Heart right ventricle (tissue), 16 donors: ENCODE results near the gene HJV. TPM values are rescaled to one million over a fixed set of nuclear protein-coding genes. Genes with fewer than 3 reads are reported as not detected.
A peak's percentile ranks its signal among the peaks of the same experiment; 100 is the strongest.

Experiments
- ATAC-seq, 8 donors: fragments of 200-7000 bp; cut with Tn5 transposase; one replicate each; pipeline ENCODE4 v1.9.1; 2020; ENCODE audit warnings: mild to moderate bottlenecking in 8 of 8, moderate library complexity in 8 of 8, moderate number of reproducible peaks in 1 of 8
- DNase-seq, 2 donors: peaks; one replicate each; pipeline ENCODE4 v3.0.0-alpha.2; 2020
- H3K27ac ChIP-seq, 10 donors: fragments of 200-600 bp; sonication (generic) in 2 of 10; one replicate each; pipeline versions ENCODE4 v1.5.0 to v1.8.0; 2020 to 2022; ENCODE audit warnings: mild to moderate bottlenecking in 3 of 10
- H3K27me3 ChIP-seq, 7 donors: fragments of 200-600 bp; one replicate each; pipeline ENCODE4 v1.8.0; 2021 to 2022; ENCODE audit warnings: mild to moderate bottlenecking in 2 of 7
- H3K36me3 ChIP-seq, 9 donors: fragments of 200-600 bp; sonication (generic) in 1 of 9; one replicate each; pipeline versions ENCODE4 v1.5.0 to v1.8.0; 2020 to 2022; ENCODE audit warnings: mild to moderate bottlenecking in 2 of 9
- H3K4me1 ChIP-seq, 9 donors: fragments of 200-600 bp; sonication (generic) in 1 of 9; one replicate each; pipeline versions ENCODE4 v1.5.0 to v1.8.0; 2020 to 2022; ENCODE audit warnings: mild to moderate bottlenecking in 4 of 9
- H3K4me3 ChIP-seq, 10 donors: fragments of 200-600 bp; sonication (generic) in 2 of 10; one replicate each; pipeline versions ENCODE4 v1.5.0 to v1.8.0; 2020 to 2022; ENCODE audit warnings: mild to moderate bottlenecking in 7 of 10, moderate library complexity in 2 of 10
- H3K9me3 ChIP-seq, 11 donors: fragments of 200-600 bp in 10 of 11; sonication (generic) in 2 of 11; one replicate each; pipeline versions ENCODE4 v1.5.0 to v1.8.0; 2013 to 2022; ENCODE audit warnings: mild to moderate bottlenecking in 2 of 11, control low read depth in 1 of 11, moderate library complexity in 1 of 11
- WGBS, 2 donors: extraction: QIAGEN DNeasy Blood & Tissue Kit; methylation state at CpG; one replicate each; pipeline ENCODE4 v1.1.7; 2013; ENCODE audit warnings: inconsistent platforms in 1 of 2; 5-methylcytosine and 5-hydroxymethylcytosine counted together
- intact Hi-C, 10 donors: fragments of 100-400 bp; cut with DNase I; formaldehyde crosslinking; loops; one replicate each; pipeline versions ENCODE4 v1.11.1 to v1.14.2; 2022
- polyA plus RNA-seq, 2 donors: library from polyadenylated mRNA; stranded (reverse); fragments of 200-250 nt; gene quantifications; one replicate each; pipeline ENCODE4 v1.2.3, GENCODE V29; 2013
- total RNA-seq, 10 donors: library from RNA; stranded (reverse); fragmentation: NEBNext Ultra II Directional in 3 of 10; extraction: Animal tissue kit (Norgen Biotek cat#: 25700) in 3 of 10; gene quantifications; one replicate each; pipeline versions ENCODE4 v1.2.1 to v1.2.4, GENCODE V29; 2021 to 2023
- TF ChIP-seq, protein P1 (sequence below), 9 donors: fragments of 200-600 bp; sonication (generic) in 2 of 9; IDR thresholded peaks; one replicate each; pipeline versions ENCODE4 v1.5.0 to v1.8.0; 2021 to 2022; ENCODE audit warnings: antibody characterized with exemption in 9 of 9, mild to moderate bottlenecking in 5 of 9, moderate library complexity in 1 of 9
- donor health status: Arrhythmogenic right ventricular cardiomyopathy.
- donor health status: ischemic (EF 13 %, LVEDD 7.1; RV severe dilation, severe dysfunction).
- donor health status: healthy with polysubstance abuse.
- donor health status: DM: no; HTN: yes; CAD: no.
- donor health status: DM: no; HTN: no; CAD: no.
- donor health status: ischemic (EF 25% LVEDD 6.9; RV normal size, moderate dysfunction).
- donor health status: ischemic (EF 25% LVEDD 5.7; RV mildly dilated, moderate dysfunction).
- donor health status: healthy.
- donor health status: DM: yes; HTN: yes; CAD: no.
- donor health status: Ischemic cardiomyopathy.
- donor health status: ischemic (EF 35%, LVEDD 5.7; RV mildly dilated, moderate dysfunction).
- donor health status: nonischemic (EF 11% LVEDD 7.7; RV severe dilation, severe dysfunction).
- donor health status: DM: yes; HTN: yes; CAD: no.
- donor health status: PGD.
- donor health status: ischemic (EF 29% LVEDD 5.4; RV normal size, mild dysfunction).
- donor health status: nonischemic (EF 23%, LVEDD 6.1; RV moderate dilation, normal function).

The HJV gene
- total and polyA plus RNA-seq, 12 donors, result 0.52 to 115 (median 68.2) TPM

DNA sequence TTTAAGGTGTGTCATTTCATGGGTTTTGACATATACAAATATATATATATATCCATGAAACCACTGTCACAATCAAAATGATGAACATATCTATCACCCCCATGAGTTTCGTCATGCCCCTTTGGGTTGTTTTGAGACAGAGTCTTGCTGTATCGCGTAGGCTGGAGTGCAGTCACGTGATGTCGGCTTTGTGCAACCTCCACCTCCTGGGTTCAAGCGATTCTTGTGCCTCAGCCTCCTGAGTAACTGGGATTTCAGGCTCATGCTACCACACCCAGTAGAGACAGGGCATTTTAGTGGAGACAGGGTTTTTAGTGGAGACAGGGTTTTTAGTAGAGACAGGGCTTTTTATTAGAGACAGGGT lies 8.0 kb downstream of the HJV start:
- TF ChIP-seq, protein P1, sequence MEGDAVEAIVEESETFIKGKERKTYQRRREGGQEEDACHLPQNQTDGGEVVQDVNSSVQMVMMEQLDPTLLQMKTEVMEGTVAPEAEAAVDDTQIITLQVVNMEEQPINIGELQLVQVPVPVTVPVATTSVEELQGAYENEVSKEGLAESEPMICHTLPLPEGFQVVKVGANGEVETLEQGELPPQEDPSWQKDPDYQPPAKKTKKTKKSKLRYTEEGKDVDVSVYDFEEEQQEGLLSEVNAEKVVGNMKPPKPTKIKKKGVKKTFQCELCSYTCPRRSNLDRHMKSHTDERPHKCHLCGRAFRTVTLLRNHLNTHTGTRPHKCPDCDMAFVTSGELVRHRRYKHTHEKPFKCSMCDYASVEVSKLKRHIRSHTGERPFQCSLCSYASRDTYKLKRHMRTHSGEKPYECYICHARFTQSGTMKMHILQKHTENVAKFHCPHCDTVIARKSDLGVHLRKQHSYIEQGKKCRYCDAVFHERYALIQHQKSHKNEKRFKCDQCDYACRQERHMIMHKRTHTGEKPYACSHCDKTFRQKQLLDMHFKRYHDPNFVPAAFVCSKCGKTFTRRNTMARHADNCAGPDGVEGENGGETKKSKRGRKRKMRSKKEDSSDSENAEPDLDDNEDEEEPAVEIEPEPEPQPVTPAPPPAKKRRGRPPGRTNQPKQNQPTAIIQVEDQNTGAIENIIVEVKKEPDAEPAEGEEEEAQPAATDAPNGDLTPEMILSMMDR (IDR thresholded peaks at IDR 0.05), result no peak
- intact Hi-C loops, result loop anchor here (1.0 to 10.0 kb wide), 6 partner anchors 36 to 169 kb away; partner anchors contain the start of gene NUDT17 (in 9 of the 10)
- peaks cover 0 to 27% (median 14%) of the 10 kb centered on the region in 9 donors for H3K4me1 ChIP-seq
- DNase-seq (no peak), ATAC-seq (no peak)
- peaks cover 0 to 7% (median 0%) of the 10 kb centered on the region in 9 donors for H3K36me3 ChIP-seq
- H3K4me3 ChIP-seq, result no peak overlapping the region
- H3K27me3 ChIP-seq, result peaks cover 0 to 9% (median 0%) of the 10 kb centered on the region in 7 donors
- H3K9me3 ChIP-seq, result no peaks in the 10 kb centered on the region
- 77 to 87% methylated on average over 6 of the region's 6 CpGs for WGBS, 2 donors
- H3K27ac ChIP-seq, result no peak overlapping the region

DNA sequence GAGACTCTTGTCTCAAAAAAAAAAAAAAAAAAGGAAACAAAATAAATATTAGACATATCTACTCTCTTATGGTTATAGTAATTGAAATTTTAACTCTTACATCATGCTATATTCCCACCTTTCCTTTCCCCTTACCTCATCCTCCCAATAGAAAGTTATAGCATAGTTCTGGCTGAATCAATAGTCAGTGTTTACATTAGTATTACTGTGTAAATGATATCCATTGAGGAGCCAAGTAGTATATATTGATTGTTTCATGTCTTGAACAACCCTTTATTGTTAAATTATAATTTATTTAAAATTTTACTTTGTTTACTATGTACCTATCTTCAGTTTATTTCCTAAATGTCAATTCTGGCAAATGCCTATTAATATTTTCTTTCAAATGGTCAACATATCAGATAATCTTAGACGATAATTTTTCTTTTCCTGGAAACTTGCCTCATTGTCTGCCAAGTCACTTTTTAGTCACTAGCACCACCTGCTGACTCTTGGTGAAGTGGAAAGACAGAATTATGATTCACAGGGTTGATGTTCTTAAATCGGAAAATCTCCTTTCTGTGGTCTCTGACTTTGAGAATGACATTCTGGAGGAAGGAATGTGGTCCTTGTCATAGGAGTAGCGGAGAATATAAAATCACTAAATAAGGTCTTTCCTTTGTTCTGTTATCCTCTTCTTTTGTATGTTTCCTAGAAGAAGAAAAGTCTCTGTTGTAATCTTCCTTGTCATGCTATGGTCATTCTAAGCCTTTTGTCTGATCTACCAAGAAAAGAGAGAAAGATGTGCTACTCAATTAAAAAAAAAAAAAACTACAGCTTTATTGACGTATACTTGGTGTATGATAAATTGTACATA lies 8.6 kb downstream of the HJV start:
- H3K9me3 ChIP-seq, result no peaks in the 10 kb centered on the region
- intact Hi-C loops, result loop anchor here (1.0 to 10.0 kb wide), 7 partner anchors 36 to 168 kb away; partner anchors contain the start of gene NUDT17 (in 9 of the 10)
- H3K27ac ChIP-seq, result no peak overlapping the region
- peaks cover 0 to 28% (median 14%) of the 10 kb centered on the region in 9 donors for H3K4me1 ChIP-seq
- peaks cover 0 to 2% (median 0%) of the 10 kb centered on the region in 7 donors for H3K27me3 ChIP-seq
- 4 to 12% methylated on average over 4 of the region's 4 CpGs for WGBS, 2 donors
- TF ChIP-seq, protein P1 (IDR thresholded peaks at IDR 0.05), result peak; percentile 53 to 93 (median 81)
- DNase-seq (peak in 1 of 2 donors; percentile 60), ATAC-seq (peak in 4 of 8 donors; percentile 40 to 59 (median 45))
- H3K4me3 ChIP-seq, result no peak overlapping the region
- H3K36me3 ChIP-seq, result peaks cover 0 to under 1% (median 0%) of the 10 kb centered on the region in 9 donors

DNA sequence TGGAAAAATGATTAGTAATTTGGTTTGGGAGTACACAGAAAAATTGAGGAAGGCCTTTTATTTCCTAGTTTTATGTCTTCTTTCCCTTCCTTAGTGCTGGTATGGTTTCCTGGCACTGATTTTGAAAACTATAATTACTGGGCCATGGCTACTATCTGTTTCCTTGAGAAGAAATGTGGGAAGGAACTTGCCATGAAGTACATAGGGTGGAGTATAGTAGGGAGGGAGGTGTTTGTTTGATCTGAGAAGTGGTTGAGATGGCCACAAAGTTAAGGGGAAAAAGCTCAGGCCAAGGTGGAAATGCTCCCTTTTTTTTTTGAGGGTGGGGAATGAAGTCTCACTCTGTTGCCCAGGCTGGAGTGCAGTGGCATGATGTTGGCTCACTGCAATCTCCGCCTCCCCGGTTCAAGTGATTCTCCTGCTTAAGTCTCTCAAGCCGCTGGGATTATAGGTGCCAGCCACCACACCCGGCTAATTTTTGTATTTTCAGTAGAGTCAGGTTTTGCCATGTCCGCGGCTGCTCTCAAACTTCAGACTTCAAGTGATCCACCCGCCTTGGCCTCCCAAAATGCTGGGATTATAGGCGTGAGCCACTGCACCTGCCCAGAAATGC lies 11.3 kb downstream of the HJV start:
- Histone ChIP-seq H3K27ac (peak overlapping the region; percentile 44 to 73 (median 48)), H3K4me3 (no peak overlapping the region), H3K9me3 (no peaks in the 10 kb centered on the region), H3K36me3 (no peaks in the 10 kb centered on the region), H3K27me3 (no peaks in the 10 kb centered on the region), H3K4me1 (peaks cover 0 to 53% (median 29%) of the 10 kb centered on the region in 9 donors)
- peak in 7 of 8 donors; percentile 29 to 58 (median 42) for ATAC-seq
- no peak for DNase-seq
- WGBS, 2 donors, result 79 to 84% methylated on average over 8 of the region's 8 CpGs
- TF ChIP-seq, protein P1 (IDR thresholded peaks at IDR 0.05), result no peak
- intact Hi-C loops, result loop anchor here in 8 of 10 donors (5.0 to 10.0 kb wide), 4 partner anchors 33 to 165 kb away; partner anchors contain the start of gene NUDT17 (in 6 of the 8)

DNA sequence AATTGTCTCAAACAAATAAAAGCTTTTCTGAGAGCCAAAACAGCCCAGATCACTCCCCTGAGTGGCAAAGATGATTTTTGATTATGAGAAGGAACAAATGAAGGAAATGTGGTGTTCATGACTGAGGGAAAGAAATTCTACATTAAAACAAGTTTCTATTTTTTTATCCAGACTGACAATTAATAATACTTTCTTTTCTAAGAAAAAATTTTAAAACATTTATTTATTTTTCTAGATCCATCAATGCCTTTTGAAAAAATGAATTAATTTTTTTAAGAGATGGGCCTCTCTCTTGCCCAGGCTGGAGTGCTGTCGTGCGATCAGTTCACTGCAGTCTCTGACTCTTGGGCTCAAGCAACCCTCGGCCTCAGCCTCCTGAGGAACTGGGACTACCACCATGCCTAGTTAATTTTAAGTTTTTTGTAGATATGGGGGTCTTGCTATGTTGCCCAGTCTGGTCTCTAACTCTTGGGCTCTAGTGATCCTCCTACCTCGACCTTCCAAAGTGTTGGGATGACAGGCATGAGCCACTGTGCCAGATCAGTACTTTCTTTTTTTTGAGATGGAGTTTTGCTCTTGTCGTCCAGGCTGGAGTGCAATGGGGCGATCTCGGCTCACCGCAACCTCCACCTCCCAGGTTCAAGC lies 13.9 kb downstream of the HJV start:
- 80 to 84% methylated on average over 8 of the region's 8 CpGs for WGBS, 2 donors

More for the DNA sequence above, 13.9 kb downstream of the HJV start:
- Histone ChIP-seq H3K27me3 (no peaks in the 10 kb centered on the region), H3K9me3 (no peaks in the 10 kb centered on the region), H3K4me3 (peak overlapping the region in 2 of 10 donors; percentile 26 to 42), H3K36me3 (no peaks in the 10 kb centered on the region), H3K4me1 (peaks cover 0 to 47% (median 24%) of the 10 kb centered on the region in 9 donors), H3K27ac (peak overlapping the region in 9 of 10 donors; percentile 29 to 91 (median 83))
- DNase-seq (no peak), ATAC-seq (peak in 2 of 8 donors; percentile 10 to 27)
- TF ChIP-seq, protein P1 (IDR thresholded peaks at IDR 0.05), result peak in 2 of 9 donors; percentile 5 to 39
- intact Hi-C loops, result loop anchor here in 9 of 10 donors (1.0 to 2.0 kb wide), 6 partner anchors 28 to 115 kb away; no protein-coding TSS in a partner anchor
